Stimulated activated CD8-positive, alpha-beta memory T cell treated with anti-CD3 and anti-CD28 coated beads, Interleukin-7, amount 100 ng/mL, for 4 hours (primary cell): ENCODE results near the gene ZGPAT.
A peak's percentile ranks its signal among the peaks of the same experiment; 100 is the strongest.

Source experiments
- DNase-seq, 2 donors: peaks; one replicate each; pipeline ENCODE4 v3.0.0-alpha.2; 2020; ENCODE audit warnings: low read depth in 2 of 2

The ZGPAT gene

GRCh38 chr20:63692436-63693082 lies 15.3 kb upstream of the ZGPAT start:
- no peak for DNase-seq

GRCh38 chr20:63693083-63693732 lies 14.6 kb upstream of the ZGPAT start:
- no peak for DNase-seq

GRCh38 chr20:63693733-63694583 lies 13.9 kb upstream of the ZGPAT start:
- no peak for DNase-seq

GRCh38 chr20:63694584-63695423 lies 13.0 kb upstream of the ZGPAT start:
- no peak for DNase-seq

GRCh38 chr20:63695424-63696305 lies 12.2 kb upstream of the ZGPAT start:
- no peak for DNase-seq

- DNase-seq = no peak
Measured at GRCh38 chr20:63696306-63696627, 11.6 kb upstream of the ZGPAT start.

- DNase-seq = no peak
Measured at GRCh38 chr20:63696628-63697356, 11.0 kb upstream of the ZGPAT start, which contains the start of gene TNFRSF6B. TSS of gene TNFRSF6B (plus strand) at chr20:63696652. CDS start at chr20:63696768, 116 bp downstream.

GRCh38 chr20:63697357-63697867 lies 10.4 kb upstream of the ZGPAT start:
- no peak for DNase-seq

- DNase-seq = no peak
Measured at GRCh38 chr20:63697868-63698545, 9.8 kb upstream of the ZGPAT start.

GRCh38 chr20:63698739-63699465 lies 8.9 kb upstream of the ZGPAT start:
- DNase-seq = peak in 1 of 2 donors; percentile 29

GRCh38 chr20:63699466-63700198 lies 8.2 kb upstream of the ZGPAT start:
- no peak for DNase-seq

GRCh38 chr20:63700199-63701050 lies 7.4 kb upstream of the ZGPAT start:
- DNase-seq = no peak

GRCh38 chr20:63701051-63701328 lies 6.8 kb upstream of the ZGPAT start:
- no peak for DNase-seq

GRCh38 chr20:63701329-63702035 lies 6.4 kb upstream of the ZGPAT start:
- no peak for DNase-seq

- no peak for DNase-seq
Measured at GRCh38 chr20:63702036-63702665, 5.7 kb upstream of the ZGPAT start.
